Measurements from ENCODE around the gene SOCS3.
A peak's percentile ranks its signal among the peaks of the same experiment; 100 is the strongest.

DNA sequence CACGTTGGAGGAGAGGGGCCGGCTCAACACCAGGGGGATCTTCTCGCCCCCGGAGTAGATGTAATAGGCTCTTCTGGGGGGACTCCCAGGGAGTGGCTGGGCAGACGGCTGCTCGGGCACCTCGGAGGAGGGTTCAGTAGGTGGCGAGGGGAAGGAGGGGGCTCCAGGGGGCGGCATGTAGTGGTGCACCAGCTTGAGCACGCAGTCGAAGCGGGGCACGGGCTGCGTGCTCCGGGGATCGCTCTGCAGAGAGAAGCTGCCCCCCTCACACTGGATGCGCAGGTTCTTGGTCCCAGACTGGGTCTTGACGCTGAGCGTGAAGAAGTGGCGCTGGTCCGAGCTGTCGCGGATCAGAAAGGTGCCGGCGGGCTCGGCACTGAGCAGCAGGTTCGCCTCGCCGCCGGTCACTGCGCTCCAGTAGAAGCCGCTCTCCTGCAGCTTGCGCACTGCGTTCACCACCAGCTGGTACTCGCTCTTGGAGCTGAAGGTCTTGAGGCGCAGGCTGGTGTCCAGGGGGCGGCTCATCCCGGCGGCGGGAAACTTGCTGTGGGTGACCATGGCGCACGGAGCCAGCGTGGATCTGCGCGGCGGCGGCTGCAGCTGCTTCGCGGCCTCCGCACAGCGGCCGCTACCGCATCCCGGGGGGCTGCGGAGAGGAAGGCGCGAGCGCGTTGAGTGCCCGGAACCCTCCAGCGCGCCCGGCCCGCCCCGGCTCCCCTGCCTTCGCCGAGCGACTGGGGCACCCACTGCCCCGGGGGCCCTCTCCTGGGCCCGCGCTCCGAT is 1.1 kb downstream of the SOCS3 start:
- TF ChIP-seq RFX5 (IDR thresholded peaks at IDR 0.05) = no peak
- no peak for TF ChIP-seq NFE2L2 (conservative IDR thresholded peaks at IDR 0.05; ENCODE audit: low read length)
- no peak for TF ChIP-seq EHMT2 (IDR thresholded peaks at IDR 0.05; ENCODE audit: low read depth)
- no peak for TF ChIP-seq EP300 (IDR thresholded peaks at IDR 0.05)
- no peak for TF ChIP-seq CTCF (IDR thresholded peaks at IDR 0.05)
- no peak for TF ChIP-seq POLR2A (IDR thresholded peaks at IDR 0.05; ENCODE audit: low read length)
- TF ChIP-seq, protein P1, sequence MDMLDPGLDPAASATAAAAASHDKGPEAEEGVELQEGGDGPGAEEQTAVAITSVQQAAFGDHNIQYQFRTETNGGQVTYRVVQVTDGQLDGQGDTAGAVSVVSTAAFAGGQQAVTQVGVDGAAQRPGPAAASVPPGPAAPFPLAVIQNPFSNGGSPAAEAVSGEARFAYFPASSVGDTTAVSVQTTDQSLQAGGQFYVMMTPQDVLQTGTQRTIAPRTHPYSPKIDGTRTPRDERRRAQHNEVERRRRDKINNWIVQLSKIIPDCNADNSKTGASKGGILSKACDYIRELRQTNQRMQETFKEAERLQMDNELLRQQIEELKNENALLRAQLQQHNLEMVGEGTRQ (IDR thresholded peaks at IDR 0.05) = no peak
- TF ChIP-seq, protein P2, sequence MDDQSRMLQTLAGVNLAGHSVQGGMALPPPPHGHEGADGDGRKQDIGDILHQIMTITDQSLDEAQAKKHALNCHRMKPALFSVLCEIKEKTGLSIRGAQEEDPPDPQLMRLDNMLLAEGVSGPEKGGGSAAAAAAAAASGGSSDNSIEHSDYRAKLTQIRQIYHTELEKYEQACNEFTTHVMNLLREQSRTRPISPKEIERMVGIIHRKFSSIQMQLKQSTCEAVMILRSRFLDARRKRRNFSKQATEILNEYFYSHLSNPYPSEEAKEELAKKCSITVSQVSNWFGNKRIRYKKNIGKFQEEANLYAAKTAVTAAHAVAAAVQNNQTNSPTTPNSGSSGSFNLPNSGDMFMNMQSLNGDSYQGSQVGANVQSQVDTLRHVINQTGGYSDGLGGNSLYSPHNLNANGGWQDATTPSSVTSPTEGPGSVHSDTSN (IDR thresholded peaks at IDR 0.05) = 0 out of 2 replicates have a peak, but pooled peaks have one; percentile 18
- no peak for TF ChIP-seq RAD21 (conservative IDR thresholded peaks at IDR 0.05 in 1 of 2, IDR thresholded peaks at IDR 0.05 in 1 of 2)
- no peak for TF ChIP-seq BHLHE40 (IDR thresholded peaks at IDR 0.05; ENCODE audit: low read depth, low read length)
- no peak for TF ChIP-seq KDM5A (IDR thresholded peaks at IDR 0.05)
- TF ChIP-seq FOSL2 (IDR thresholded peaks at IDR 0.05) = no peak
- TF ChIP-seq FOSL2 (CRISPR knock-in tag; IDR thresholded peaks at IDR 0.05) = no peak
- TF ChIP-seq, protein P3, sequence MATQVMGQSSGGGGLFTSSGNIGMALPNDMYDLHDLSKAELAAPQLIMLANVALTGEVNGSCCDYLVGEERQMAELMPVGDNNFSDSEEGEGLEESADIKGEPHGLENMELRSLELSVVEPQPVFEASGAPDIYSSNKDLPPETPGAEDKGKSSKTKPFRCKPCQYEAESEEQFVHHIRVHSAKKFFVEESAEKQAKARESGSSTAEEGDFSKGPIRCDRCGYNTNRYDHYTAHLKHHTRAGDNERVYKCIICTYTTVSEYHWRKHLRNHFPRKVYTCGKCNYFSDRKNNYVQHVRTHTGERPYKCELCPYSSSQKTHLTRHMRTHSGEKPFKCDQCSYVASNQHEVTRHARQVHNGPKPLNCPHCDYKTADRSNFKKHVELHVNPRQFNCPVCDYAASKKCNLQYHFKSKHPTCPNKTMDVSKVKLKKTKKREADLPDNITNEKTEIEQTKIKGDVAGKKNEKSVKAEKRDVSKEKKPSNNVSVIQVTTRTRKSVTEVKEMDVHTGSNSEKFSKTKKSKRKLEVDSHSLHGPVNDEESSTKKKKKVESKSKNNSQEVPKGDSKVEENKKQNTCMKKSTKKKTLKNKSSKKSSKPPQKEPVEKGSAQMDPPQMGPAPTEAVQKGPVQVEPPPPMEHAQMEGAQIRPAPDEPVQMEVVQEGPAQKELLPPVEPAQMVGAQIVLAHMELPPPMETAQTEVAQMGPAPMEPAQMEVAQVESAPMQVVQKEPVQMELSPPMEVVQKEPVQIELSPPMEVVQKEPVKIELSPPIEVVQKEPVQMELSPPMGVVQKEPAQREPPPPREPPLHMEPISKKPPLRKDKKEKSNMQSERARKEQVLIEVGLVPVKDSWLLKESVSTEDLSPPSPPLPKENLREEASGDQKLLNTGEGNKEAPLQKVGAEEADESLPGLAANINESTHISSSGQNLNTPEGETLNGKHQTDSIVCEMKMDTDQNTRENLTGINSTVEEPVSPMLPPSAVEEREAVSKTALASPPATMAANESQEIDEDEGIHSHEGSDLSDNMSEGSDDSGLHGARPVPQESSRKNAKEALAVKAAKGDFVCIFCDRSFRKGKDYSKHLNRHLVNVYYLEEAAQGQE (IDR thresholded peaks at IDR 0.05) = no peak

Data from A549 (cell line).